Pons (tissue), 1 donor: Measurements from ENCODE around the gene RING1.
A peak's percentile ranks its signal among the peaks of the same experiment; 100 is the strongest.

Experiments used
- DNase-seq: peaks from one replicate; pipeline ENCODE4 v3.0.0-alpha.2; 2016; ENCODE audit warnings: low spot score

RING1 gene

DNA sequence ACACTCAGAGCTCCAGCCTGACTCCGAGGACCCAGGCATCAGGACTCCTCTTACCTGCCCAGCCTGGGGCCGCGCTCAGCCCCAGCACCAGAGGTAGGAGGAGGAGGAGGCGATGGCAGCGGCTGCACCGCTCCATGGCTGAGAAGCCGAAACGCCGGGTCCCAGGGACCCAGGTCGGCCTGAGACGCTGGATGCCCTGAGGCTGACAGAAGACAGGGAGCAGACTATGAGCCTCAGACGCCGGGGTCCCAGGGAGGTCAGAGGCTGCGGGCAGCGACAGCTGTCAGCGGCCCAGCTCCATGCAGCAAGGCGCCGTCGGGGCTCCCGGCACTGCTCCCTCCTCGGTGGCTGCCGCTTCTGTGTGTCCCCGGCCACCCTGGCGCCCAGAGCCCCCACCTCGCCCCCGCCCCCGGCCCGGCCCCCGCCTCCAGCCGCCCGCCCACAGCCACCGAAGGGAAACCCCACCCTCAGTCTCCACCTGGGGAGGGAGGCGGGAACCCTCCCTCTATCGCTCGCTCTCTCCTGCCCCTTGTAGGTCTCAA, 16.1 kb upstream of the RING1 start, which contains the start of gene COL11A2:
COL11A2 (minus strand) TSS at position 363 of the 542 bp plus-strand sequence; CDS start at position 136, 227 bp downstream.
- no peak for DNase-seq

DNA sequence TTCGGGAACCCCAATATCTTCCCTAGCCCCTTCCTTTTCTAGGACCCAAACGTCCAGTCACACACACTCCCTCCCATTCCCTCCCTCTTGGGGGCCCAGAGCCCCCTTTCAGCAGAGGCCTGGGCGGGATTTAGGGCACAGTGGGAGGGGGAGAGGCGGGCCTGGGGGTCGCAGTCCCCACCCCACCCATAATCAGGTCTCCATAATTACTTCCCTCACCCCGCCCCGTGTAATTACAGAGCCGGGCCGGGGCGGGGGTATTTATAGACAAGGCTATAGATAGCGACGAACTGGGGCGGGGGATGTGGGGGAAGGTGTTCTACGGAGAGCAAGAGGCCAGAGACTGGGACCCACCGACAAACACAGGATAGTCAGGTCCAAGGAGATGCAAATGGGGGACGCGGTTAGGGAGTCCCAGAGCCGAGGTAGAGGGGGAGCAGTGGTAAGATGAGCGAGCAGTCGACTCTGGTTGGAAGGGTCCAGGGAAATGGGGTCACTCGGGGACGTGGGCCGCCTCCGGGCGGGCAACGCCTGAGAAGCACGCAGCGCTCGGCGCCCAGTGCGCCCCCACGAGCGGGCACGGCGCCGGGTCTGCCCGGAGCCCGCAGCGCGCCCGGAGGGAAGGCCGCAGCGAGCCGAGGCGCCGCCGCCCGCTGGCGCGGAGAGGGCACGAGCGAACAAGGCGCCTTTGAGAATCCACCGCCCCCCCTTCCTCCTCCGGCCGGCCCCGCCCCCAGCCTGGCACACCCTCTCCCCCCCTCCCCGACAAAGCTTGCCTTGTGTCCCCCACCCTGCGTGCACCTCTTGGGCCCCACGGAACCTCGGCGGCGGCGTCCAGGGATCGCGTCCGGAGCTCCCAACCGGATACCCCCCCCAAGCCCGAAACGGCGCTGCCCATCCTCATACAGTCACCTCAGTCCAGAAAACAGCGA, 15.4 kb upstream of the RING1 start:
- peak; percentile 66 for DNase-seq

DNA sequence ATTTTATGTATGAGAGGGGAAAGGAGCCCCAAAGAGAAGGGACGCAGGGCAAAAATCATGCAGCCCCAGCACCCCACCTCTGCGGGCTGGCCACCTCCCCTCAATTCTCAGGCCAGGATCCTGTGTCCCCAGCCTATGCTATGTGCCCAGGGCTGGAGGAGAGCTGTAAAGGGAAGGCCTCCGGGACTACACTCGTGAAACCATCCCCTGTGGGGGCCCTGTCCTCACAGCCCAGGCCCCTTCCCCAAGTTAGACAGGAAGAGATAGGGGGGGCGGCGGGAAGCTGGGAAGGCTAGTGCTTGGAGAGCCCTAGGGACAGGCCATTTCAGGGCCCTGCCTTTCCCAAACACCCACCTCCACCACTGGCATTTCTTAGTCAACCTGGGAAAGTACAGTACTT, 14.7 kb upstream of the RING1 start:
- no peak for DNase-seq

DNA sequence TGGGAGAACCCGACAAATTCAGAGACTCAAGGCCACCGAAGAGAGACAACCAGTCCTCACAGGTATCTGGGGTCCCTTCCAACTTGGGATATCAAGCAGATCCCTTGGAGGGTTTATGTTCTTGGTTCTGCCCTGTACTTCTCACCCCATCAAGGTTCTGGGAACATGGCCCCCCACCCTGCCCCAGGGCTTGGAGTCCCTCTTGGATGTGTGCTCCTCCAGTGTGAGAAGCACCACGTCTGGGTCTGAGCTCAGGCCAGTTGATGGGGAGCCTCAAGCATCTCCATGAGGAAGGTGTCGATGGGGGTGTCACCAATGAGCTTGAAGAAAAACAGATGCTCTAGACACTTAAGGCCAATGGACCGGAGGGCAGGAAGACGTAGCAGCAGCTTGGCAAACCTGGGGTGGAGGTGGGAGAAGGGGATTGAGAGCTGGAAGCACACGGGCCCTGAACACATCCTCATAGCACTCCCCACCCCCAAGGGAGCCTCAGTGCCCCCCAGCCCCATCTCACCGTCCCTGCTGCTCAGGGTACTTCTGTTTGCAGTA, 13.8 kb upstream of the RING1 start:
- no peak for DNase-seq

DNA sequence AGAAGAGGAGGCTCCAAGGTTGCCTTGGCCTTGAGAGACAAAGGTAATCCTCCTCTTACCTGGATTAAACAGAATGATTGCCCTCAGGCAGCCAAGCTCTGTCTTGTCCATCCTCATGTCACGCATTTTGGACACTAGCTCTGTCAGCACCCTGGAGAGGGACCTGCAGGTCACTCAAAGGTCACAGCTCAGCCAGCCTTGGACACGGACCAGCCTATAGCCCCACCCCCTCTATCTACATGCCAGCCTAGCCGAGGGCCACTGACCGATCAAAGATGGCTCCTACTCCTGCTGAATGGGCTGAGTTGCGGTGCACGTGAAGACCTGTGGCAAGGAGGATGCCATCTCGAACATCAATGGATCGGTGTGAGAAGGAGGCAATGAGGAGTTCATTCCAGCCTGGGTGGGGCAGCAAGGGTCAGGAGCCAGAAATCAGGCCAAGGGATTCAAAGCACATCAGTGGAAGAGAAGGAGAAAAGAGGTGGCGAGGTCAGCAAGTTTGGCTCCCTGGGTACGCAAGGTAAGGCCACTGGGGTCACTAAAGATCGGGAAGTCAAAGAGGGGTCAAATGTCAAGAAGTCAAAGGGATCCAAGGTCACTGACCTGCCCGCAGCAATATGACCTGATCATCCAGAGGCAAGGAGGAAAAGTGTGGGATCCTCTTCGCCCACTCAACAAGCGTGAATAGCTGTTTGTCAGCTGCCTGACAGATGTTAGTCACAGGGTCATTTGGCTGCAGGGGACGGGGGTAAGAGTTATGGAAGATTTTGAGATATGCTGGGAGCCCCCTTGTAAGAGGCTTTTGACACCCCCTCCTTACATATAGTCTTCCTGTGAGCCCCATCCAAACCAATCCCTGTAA, 12.8 kb upstream of the RING1 start:
- no peak for DNase-seq

DNA sequence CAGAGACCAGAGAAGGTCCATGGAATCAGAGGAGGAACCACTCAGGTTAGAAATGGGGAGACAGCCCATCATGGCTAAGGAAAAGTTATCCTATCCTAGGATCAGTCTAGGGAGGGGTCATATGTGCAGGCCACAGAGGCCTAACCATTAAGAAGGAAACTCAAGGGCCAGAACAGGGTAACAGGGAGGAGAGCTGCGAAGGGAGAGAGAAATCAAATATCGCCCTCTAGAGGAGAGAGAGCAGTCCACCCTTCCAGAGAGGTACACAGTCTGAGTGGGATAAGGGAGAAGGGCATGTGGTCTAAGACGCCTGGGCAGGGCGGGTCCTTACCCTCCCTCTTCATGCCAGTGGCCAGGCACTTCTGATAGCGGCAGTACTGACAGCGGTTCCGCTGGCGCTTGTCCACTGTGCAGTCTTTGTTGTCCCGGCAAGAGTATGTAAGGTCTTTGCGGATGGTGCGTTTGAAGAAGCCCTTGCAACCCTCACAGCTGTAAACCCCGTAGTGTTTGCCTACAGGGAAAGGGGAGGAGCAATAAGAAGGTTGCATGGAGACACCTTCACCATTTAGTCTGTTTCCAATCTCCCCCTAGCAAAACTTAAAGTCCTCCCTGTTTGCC, 10.8 kb upstream of the RING1 start:
- DNase-seq = peak; percentile 89

DNA sequence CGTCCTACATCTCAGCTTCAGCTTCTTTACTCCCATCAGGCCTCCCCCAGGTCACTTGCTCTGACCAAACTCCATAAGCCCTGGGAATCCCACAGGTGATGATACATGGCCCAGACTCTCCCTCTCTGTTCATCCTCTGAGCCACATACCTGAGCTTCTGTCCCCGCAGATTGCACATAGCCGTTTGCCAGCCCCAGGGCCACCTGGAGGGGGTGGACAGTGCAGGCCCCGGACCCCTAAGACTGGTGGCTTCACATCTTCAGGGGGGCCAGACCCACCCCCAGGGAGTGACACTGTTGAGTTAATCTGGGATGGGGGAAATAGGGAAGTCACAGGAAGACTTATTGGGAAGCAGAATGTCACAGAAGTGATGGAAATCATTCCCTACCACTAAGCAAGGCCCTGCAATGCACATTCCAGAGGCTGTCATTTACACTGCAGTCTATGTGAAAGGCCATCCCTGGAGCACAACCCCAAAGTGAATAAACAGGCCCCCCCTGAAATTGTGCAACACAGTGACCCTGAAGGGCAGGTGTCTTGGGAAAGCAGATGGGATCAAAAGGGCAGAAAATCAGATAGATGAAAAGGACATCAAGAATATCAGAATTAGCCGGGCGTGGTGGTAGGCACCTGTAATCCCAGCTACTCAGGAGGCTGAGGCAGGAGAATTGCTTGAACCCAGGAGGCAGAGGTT, 10.0 kb upstream of the RING1 start:
- no peak for DNase-seq

DNA sequence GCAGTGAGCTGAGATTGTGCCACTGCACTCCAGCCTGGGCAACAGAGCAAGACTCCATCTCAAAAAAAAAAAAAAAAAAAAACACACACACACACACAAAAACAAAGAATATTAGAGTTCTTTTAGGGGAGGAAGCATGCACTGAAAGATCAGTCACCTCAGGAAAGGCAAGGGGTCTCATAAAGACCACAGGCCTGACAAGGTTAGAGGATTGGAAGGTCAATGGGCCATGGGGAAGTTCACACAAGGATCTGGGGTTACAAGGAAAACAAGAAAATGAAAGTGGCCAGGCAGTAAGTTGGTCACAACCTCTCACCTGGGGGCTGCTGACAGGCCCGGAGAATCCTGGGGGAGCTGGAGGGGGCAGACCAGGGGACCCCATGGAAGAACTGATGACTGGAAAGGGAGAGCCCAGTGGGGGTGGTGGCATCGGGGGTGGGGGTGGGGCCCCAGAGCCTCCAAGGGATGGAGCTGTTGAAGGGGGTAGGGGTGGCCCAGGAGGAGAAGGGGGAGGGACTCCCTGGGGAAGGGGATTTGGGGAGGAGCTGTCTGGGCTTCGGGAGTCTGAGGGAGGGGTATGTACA, 9.4 kb upstream of the RING1 start:
- no peak for DNase-seq

DNA sequence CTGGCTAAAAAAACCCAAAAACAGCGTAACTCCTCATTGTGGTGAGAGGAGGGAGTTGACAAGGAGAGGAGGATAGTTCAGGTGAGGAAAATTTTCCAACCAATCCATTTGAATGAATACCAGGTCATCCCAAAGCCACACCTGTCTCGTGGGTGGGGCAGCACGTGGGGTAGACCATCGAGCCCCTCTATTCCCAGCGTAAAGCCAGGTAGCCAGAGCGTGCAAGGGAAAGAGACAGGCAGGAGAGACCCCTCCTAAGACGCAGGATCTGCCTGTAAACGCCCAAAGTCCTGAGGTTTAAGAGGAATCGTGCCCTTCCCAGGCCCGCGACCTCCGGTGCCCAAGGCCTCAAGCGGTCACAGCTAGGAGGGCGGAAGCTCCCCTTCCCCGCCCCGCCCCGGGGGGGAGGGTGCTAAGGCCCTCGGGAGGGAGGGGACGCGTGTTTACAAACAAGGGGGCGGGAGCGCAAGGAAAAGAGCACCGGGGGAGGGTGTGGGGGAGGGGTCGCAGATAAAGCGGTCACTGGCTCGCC, 8.5 kb upstream of the RING1 start:
- DNase-seq = peak; percentile 66

DNA sequence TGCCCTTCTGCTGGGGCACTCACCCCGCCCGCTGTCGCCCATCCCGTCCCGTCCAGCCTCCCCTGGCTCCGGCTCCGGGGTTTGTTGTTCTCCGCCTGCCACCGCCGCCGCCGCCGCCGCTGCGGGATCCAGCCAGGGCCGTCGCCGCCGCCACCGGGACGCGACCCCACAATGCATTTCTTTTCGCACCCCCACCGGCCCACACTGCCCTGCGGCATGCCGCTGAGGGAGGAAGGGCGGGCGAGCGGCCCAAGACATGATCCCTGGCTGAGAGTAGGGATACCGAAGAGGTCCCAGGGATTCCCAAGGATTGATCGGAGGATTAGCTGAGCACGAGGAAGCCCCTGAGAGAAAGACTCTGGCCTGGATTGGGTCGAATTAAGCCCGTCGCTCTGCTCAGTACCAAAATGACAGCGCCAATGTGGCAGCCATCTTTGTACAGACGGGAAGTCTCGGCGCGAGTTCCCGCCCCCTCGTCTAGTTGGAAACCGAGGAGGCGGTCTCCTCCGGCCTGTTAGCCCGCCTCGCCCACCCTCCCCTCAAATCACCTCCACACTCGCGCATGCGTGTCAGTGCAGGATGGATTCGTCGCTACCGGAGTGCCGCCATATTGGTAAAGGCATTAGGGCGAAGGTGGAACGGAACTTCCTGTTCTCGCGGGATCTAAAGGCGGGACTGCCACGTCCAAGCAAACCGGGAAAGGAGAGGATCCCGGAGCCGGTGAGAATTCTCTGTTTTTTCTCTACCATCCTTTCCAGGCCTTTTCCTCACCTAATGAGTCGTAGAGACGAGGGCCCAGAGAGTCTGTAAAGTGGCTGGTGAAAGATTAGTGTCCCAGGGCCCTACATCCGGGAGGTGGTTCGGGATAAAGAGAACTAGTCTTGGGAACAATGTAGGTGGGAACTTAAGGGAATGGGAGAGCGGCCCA, 7.8 kb upstream of the RING1 start, which contains the start of the genes RXRB and SLC39A7:
RXRB (minus strand) TSS at position 447 of the 928 bp plus-strand sequence; CDS start at position 258, 189 bp downstream.
SLC39A7 (plus strand) TSS at position 649 of the 928 bp plus-strand sequence. CDS start 379 bp downstream, outside the sequence.
- peak; percentile 99 for DNase-seq

DNA sequence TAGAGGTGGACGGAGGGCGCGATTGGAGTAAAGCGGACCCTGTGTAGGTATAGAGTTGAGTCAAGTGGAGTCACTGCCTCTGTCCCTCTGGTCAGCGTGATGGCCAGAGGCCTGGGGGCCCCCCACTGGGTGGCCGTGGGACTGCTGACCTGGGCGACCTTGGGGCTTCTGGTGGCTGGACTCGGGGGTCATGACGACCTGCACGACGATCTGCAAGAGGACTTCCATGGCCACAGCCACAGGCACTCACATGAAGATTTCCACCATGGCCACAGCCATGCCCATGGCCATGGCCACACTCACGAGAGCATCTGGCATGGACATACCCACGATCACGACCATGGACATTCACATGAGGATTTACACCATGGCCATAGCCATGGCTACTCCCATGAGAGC, 7.2 kb upstream of the RING1 start:
- DNase-seq = no peak

DNA sequence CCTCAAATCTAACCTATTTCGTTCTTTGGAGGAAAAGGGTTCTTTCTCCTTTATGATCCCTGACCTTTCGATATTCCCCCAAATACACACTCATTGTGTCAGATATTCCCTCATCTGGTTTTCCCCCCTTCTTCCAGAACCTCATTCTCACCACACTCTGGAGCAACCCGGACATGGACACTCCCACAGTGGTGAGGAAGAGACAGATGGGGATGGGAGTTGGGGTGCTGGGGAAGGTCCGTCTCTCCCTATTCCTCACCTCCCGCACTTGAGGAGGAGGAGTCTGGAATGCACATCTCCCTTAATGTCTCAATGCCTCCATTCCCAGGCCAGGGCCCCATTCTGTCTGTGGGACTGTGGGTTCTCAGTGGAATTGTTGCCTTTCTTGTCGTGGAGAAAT, 6.4 kb upstream of the RING1 start:
- DNase-seq = no peak

DNA sequence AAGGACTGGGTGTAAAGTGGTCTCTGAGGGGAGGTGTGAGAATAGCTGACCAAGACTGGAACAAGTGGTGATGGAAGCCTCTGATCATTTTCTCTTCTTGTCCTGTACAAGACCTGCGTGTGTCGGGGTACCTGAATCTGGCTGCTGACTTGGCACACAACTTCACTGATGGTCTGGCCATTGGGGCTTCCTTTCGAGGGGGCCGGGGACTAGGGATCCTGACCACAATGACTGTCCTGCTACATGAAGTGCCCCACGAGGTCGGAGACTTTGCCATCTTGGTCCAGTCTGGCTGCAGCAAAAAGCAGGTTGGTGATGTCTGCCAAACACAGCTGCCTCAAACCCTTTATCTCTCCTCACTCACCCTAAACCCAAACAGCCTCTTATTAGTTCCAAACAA, 5.5 kb upstream of the RING1 start:
- no peak for DNase-seq

DNA sequence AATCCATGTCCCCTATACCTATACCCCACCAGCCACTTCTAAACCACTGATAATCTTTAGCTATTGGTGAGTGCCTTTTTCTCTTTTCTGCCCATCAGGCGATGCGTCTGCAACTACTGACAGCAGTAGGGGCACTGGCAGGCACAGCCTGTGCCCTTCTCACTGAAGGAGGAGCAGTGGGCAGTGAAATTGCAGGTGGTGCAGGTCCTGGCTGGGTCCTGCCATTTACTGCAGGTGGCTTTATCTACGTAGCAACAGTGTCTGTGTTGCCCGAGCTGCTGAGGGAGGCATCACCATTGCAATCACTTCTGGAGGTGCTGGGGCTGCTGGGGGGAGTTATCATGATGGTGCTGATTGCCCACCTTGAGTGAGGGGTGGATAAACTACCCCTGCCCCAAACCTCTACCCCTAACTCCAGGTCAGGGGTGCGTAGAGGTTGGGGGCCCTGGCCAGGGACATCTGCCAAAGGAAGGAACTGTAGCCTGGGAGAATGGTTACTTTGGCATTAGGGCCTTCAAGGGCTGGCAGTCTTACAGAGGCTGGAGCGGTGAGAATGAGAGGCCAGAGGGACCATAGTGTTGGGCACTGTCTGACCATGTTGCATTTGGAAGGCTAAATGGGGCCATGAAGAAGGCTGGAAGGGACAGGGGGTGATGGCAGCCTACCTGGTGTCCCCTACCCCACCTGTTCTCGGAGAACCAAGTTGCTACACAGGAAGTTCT, 4.7 kb upstream of the RING1 start:
- no peak for DNase-seq

DNA sequence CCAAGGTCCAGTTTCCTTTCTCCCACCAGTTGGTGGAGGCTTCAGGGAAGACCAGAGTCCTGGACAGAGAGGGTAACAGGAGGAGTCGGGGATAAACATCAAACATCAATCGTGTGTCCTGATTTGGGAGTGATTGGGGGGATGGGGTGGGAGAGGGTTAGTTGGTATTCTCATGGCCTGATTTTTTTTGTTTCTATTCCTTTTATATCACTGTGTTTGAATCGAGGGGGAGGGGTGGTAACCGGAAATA, 4.2 kb upstream of the RING1 start:
- no peak for DNase-seq

DNA sequence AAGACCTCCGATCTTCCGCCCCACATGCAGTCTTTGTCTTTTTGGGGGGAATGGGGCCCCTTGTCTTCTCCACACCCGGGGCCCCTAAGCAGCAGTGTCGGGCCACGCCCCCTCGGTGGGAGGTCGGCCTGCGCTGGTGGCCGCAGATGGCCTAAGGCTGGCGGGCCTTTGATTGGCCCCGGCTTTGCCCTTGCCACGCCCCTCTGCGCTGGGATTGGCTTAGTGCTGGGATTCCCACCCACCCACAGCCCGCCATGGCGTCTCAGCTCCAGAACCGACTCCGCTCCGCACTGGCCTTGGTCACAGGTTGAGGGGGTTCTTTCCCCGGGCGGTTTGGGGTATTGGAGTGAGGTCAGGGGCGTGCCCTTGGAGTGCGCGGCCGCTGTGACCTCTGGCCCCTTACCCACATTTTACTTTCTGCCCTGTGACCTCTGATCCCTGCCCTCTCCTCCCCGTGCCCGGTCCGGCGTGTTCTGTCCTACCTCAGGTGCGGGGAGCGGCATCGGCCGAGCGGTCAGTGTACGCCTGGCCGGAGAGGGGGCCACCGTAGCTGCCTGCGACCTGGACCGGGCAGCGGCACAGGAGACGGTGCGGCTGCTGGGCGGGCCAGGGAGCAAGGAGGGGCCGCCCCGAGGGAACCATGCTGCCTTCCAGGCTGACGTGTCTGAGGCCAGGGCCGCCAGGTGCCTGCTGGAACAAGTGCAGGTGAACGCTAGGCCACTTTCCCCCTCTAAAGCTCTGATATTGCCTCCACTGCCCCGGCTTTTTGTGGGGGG, 3.7 kb upstream of the RING1 start, which contains the start of gene HSD17B8:
HSD17B8 (plus strand) TSS at position 241 of the 776 bp plus-strand sequence; CDS start at position 255, 14 bp downstream.
- DNase-seq = peak; percentile 90

DNA sequence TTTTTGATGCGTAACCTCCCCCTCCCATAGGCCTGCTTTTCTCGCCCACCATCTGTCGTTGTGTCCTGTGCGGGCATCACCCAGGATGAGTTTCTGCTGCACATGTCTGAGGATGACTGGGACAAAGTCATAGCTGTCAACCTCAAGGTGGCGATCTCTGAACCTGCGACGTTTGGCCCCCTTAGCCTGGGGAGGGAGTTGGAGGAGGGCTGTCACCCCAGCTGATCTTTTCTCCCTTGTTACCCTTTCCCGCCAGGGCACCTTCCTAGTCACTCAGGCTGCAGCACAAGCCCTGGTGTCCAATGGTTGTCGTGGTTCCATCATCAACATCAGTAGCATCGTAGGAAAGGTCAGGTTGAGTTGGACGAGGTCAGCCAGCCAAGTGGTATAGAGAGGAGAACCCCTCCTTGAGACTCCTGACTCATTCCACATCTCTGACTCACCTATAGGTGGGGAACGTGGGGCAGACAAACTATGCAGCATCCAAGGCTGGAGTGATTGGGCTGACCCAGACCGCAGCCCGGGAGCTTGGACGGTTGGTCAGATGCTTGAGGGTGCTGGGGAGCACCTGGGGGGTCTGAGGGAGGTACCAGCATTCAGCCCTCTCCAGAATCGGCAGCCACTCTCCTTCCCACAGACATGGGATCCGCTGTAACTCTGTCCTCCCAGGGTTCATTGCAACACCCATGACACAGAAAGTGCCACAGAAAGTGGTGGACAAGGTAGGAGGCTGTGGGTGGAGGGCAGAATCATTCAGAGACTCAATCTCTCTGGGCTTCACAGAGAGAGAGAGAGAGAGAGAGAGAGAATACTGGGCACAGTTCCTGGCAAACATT, 2.9 kb upstream of the RING1 start:
- no peak for DNase-seq
